Common myeloid progenitor, CD34-positive (primary cell): Measurements from ENCODE around the gene FNDC3A.

ENCODE experiments used
- CTCF ChIA-PET: fragments of 350-600 bp; sonication (Branson Sonifier 250); formaldehyde crosslinking; loops from one replicate; lab custom pipeline; 2021; ENCODE audit warnings: antibody characterized with exemption; lab: Charles Lee
- POLR2A ChIA-PET: fragments of 350-600 bp; sonication (Branson Sonifier 250); formaldehyde crosslinking; loops from one replicate; lab custom pipeline; 2021; ENCODE audit warnings: antibody characterized with exemption; lab: Charles Lee
- DNase-seq, 3 donors: peaks; one replicate each; pipeline versions ENCODE4 v3.0.0 to v3.0.0-alpha.2; 2013
- H3K27ac ChIP-seq, 2 experiments: 1 replicate in 1 of 2; 2 replicates in 1 of 2; pipeline ENCODE4 v1.7.0; 2013; ENCODE audit warnings: inconsistent platforms in 2 of 2, low read length in 2 of 2, mild to moderate bottlenecking in 2 of 2, low read depth in 1 of 2, moderate library complexity in 1 of 2; ENCODE audit not compliant: severe bottlenecking in 2 of 2, insufficient read depth in 1 of 2, poor library complexity in 1 of 2
- H3K27me3 ChIP-seq, 5 experiments: replicated peaks in 2 of 5; 1 replicate in 3 of 5; 2 replicates in 2 of 5; pipeline versions ENCODE4 v1.6.1 to v1.7.0; 2013; ENCODE audit warnings: low read length in 4 of 5, mild to moderate bottlenecking in 2 of 5, moderate library complexity in 2 of 5, inconsistent platforms in 1 of 5; ENCODE audit not compliant: insufficient read depth in 5 of 5, control insufficient read depth in 4 of 5
- H3K36me3 ChIP-seq, 4 experiments: 1 replicate in 2 of 4; 2 replicates in 2 of 4; pipeline versions ENCODE4 v1.6.1 to v1.7.0; 2013; ENCODE audit warnings: low read length in 3 of 4, control low read depth in 1 of 4, mild to moderate bottlenecking in 1 of 4; ENCODE audit not compliant: control insufficient read depth in 4 of 4, insufficient read depth in 4 of 4
- H3K4me1 ChIP-seq, 4 experiments: 1 replicate in 3 of 4; 2 replicates in 1 of 4; pipeline versions ENCODE4 v1.6.1 to v1.7.1; 2013; ENCODE audit warnings: low read length in 3 of 4, mild to moderate bottlenecking in 3 of 4, control low read depth in 1 of 4, inconsistent platforms in 1 of 4, moderate library complexity in 1 of 4; ENCODE audit not compliant: control insufficient read depth in 4 of 4, insufficient read depth in 4 of 4; ENCODE audit errors: control extremely low read depth in 1 of 4
- H3K4me3 ChIP-seq, 7 experiments: 1 replicate in 4 of 7; 2 replicates in 3 of 7; pipeline versions ENCODE4 v1.5.1 to v1.7.0; 2013; ENCODE audit warnings: mild to moderate bottlenecking in 7 of 7, low read length in 6 of 7, moderate library complexity in 6 of 7, inconsistent platforms in 2 of 7, low read depth in 2 of 7, control low read depth in 1 of 7; ENCODE audit not compliant: insufficient read depth in 4 of 7, control insufficient read depth in 1 of 7; ENCODE audit errors: extremely low read depth in 1 of 7
- H3K9me3 ChIP-seq, 5 experiments: 1 replicate in 4 of 5; 2 replicates in 1 of 5; pipeline versions ENCODE4 v1.6.1 to v1.7.1; 2013; ENCODE audit warnings: low read length in 4 of 5, mild to moderate bottlenecking in 2 of 5, inconsistent platforms in 1 of 5, low read depth in 1 of 5, moderate library complexity in 1 of 5; ENCODE audit not compliant: control insufficient read depth in 4 of 5, insufficient read depth in 2 of 5; ENCODE audit errors: control extremely low read depth in 1 of 5
- WGBS: methylation state at CpG from one replicate; pipeline ENCODE4 v1.1.5; 2013; ENCODE audit not compliant: insufficient coverage; 5-methylcytosine and 5-hydroxymethylcytosine counted together

FNDC3A gene

DNA sequence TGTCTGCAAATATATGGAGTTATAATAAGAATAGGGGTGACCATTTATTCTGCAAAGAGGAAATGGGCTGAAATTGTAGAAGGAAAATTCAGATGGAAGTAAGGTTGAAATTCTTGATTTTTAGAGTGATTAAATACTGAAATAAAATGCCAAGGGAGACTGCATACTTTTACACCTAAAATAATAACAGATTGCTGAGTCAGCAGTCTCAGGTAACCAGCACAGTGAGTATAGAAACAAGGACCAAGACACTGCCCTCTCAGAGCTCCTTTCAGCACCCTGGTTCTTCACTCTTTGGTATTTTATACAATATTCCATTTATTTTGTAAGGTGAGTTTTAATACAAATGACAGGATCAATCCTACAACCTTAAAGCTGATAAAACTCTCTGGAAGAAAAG, 195.6 kb downstream of the FNDC3A start:
- H3K4me1 ChIP-seq: no peaks in the 10 kb centered on the region
- peaks cover 17 to 73% (median 40%) of the 10 kb centered on the region in 4 experiments for H3K36me3 ChIP-seq
- no peaks in the 10 kb centered on the region for H3K27me3 ChIP-seq
- H3K9me3 ChIP-seq: no peaks in the 10 kb centered on the region
- DNase-seq: no peak
- H3K4me3 ChIP-seq: no peak overlapping the region
- ChIA-PET POLR2A (no interaction called here), CTCF (no interaction called here)
- H3K27ac ChIP-seq: no peak overlapping the region

- ChIA-PET CTCF (no interaction called here), POLR2A (no interaction called here)
- Histone ChIP-seq H3K9me3 (no peaks in the 10 kb centered on the region), H3K36me3 (peaks cover 18 to 68% (median 39%) of the 10 kb centered on the region in 4 experiments), H3K27ac (no peak overlapping the region), H3K4me3 (no peak overlapping the region), H3K27me3 (no peaks in the 10 kb centered on the region), H3K4me1 (peaks cover 0 to 5% (median 0%) of the 10 kb centered on the region in 4 experiments)
- no peak for DNase-seq
- 90% methylated on average over 1 of the region's 1 CpG for WGBS
Observed at GRCh38 chr13:49183672-49184325, 208.1 kb downstream of the FNDC3A start.

- H3K4me1 ChIP-seq: peaks cover 0 to 5% (median 0%) of the 10 kb centered on the region in 4 experiments
Observed at GRCh38 chr13:49184621-49185020, 208.9 kb downstream of the FNDC3A start.

GRCh38 chr13:49185264-49185663, 209.6 kb downstream of the FNDC3A start:
- no CpG with 5 or more reads among the region's 1 CpG for WGBS
- DNase-seq: peak in 2 of 3 donors; percentile 38 to 49
- H3K9me3 ChIP-seq: no peaks in the 10 kb centered on the region
- POLR2A ChIA-PET: no interaction called here
- peaks cover 13 to 57% (median 40%) of the 10 kb centered on the region in 4 experiments for H3K36me3 ChIP-seq
- no peaks in the 10 kb centered on the region for H3K27me3 ChIP-seq
- peaks cover 0 to 5% (median 0%) of the 10 kb centered on the region in 4 experiments for H3K4me1 ChIP-seq
- H3K27ac ChIP-seq: no peak overlapping the region
- CTCF ChIA-PET: no interaction called here
- no peak overlapping the region for H3K4me3 ChIP-seq

More at GRCh38 chr13:49184621-49185020, 208.9 kb downstream of the FNDC3A start:
- 100% methylated on average over 2 of the region's 4 CpGs for WGBS
- ChIA-PET CTCF (interaction anchor here (0.6 to 0.8 kb wide), 2 partner anchors 44 to 663 kb away, joined by 3 to 4 read pairs; no protein-coding TSS in a partner anchor), POLR2A (no interaction called here)
- H3K9me3 ChIP-seq: no peaks in the 10 kb centered on the region
- H3K36me3 ChIP-seq: peaks cover 17 to 60% (median 37%) of the 10 kb centered on the region in 4 experiments
- no peak overlapping the region for H3K4me3 ChIP-seq
- no peak for DNase-seq
- no peak overlapping the region for H3K27ac ChIP-seq
- H3K27me3 ChIP-seq: no peaks in the 10 kb centered on the region

DNA sequence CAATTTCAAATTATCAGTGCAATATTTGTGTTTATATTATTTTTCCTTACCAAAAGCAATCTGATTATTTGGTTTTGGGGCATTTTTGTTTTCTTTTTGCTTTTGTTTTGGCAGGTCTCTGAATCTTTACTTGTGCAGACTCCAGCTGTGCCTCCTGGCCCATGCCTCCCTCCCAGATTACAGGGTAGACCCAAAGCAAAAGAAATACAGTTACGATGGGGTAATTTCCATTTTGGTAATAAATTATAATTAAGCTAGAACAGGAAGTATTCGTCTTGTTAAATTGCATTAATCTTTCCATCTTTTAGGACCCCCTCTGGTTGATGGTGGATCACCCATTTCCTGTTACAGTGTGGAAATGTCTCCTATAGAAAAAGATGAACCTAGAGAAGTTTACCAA, 215.2 kb downstream of the FNDC3A start:
- no peak overlapping the region for H3K4me3 ChIP-seq
- H3K27ac ChIP-seq: no peak overlapping the region
- H3K9me3 ChIP-seq: no peaks in the 10 kb centered on the region
- DNase-seq: no peak
- no peaks in the 10 kb centered on the region for H3K4me1 ChIP-seq
- H3K27me3 ChIP-seq: no peaks in the 10 kb centered on the region
- POLR2A ChIA-PET: no interaction called here
- WGBS: no CpG with 5 or more reads among the region's 2 CpGs
- peaks cover 29 to 75% (median 51%) of the 10 kb centered on the region in 4 experiments for H3K36me3 ChIP-seq
- CTCF ChIA-PET: interaction anchor here (1.3 kb wide), 1 partner anchor 89 kb away, joined by 4 read pairs; no protein-coding TSS in a partner anchor

DNA sequence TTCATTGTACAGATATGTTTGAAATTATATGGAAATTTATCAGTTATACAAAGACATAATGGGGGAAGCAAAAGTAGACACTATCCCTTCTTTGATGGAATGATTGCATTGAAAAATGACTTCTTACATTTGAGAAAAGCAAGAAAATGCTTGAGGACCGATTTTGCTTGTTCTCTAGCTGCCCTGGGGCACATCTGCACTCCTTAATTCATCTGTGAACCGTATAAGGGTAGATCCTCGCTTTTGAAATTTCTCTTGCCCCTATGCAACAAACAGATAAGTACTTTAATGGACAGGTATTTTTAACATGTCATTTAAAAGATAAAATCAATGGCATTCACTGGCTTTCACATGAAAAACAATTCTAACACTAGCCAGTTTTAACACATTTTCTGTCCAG, 230.9 kb downstream of the FNDC3A start:
- DNase-seq: no peak
- ChIA-PET CTCF (no interaction called here), POLR2A (no interaction called here)
- Histone ChIP-seq H3K4me3 (no peak overlapping the region), H3K36me3 (peaks cover 11 to 66% (median 41%) of the 10 kb centered on the region in 4 experiments), H3K9me3 (no peaks in the 10 kb centered on the region), H3K27ac (no peak overlapping the region), H3K4me1 (no peaks in the 10 kb centered on the region), H3K27me3 (no peaks in the 10 kb centered on the region)
- 100% methylated on average over 1 of the region's 3 CpGs for WGBS

DNA sequence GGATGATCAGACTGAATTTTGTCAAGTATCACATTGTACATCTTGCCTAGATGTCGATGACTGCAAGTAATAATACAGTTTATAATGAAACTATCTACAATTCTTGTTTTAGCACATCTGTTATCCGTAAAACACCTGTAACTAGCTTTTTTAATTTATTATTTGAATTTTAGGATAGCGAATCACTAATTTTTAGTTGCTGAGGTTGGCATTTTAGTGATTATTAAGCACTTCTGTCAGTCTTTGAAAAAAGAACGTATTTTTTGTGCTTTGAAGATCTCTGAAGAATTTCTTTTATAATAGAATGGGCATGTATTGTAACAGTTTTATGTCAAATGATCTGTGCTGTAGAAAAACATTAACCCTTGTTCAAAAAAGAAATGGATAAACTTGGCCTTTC, 232.9 kb downstream of the FNDC3A start:
- peaks cover 11 to 49% (median 28%) of the 10 kb centered on the region in 4 experiments for H3K36me3 ChIP-seq
- no peaks in the 10 kb centered on the region for H3K9me3 ChIP-seq
- DNase-seq: no peak
- ChIA-PET CTCF (interaction anchor here (1.0 to 1.3 kb wide), 2 partner anchors 14 to 30 kb away, joined by 3 to 4 read pairs; no protein-coding TSS in a partner anchor), POLR2A (no interaction called here)
- no peaks in the 10 kb centered on the region for H3K27me3 ChIP-seq
- no peak overlapping the region for H3K27ac ChIP-seq
- H3K4me1 ChIP-seq: peaks cover 0 to 6% (median 2%) of the 10 kb centered on the region in 4 experiments
- H3K4me3 ChIP-seq: no peak overlapping the region
- whole genome bisulfite sequencing: 100% methylated on average over 1 of the region's 4 CpGs
